Colonic mucosa (tissue), 4 donors: ENCODE results near the gene TOR1AIP1. TPM values are rescaled to one million over a fixed set of nuclear protein-coding genes. Genes with fewer than 3 reads are reported as not detected.

Experiments
- DNase-seq: peaks from one replicate; pipeline ENCODE4 v3.0.0-alpha.2; 2020
- H3K27ac ChIP-seq: fragments of 200-600 bp; one replicate; pipeline ENCODE4 v1.8.0; 2021
- H3K27me3 ChIP-seq: fragments of 200-600 bp; one replicate; pipeline ENCODE4 v1.8.0; 2021
- H3K36me3 ChIP-seq: fragments of 200-600 bp; one replicate; pipeline ENCODE4 v1.8.0; 2021
- H3K4me1 ChIP-seq: fragments of 200-600 bp; one replicate; pipeline ENCODE4 v1.8.0; 2021; ENCODE audit warnings: mild to moderate bottlenecking
- H3K4me3 ChIP-seq: fragments of 200-600 bp; one replicate; pipeline ENCODE4 v1.8.0; 2021
- H3K9ac ChIP-seq, 2 donors: one replicate each; pipeline ENCODE4 v1.7.0; 2013; ENCODE audit warnings: control low read depth in 2 of 2, low read depth in 2 of 2, low read length in 2 of 2
- H3K9me3 ChIP-seq: fragments of 200-600 bp; one replicate; pipeline ENCODE4 v1.8.0; 2021
- CTCF ChIP-seq: fragments of 200-600 bp; IDR thresholded peaks from one replicate; pipeline ENCODE4 v1.8.0; 2022; ENCODE audit warnings: antibody characterized with exemption, mild to moderate bottlenecking
- intact Hi-C: fragments of 100-400 bp; cut with DNase I; formaldehyde crosslinking; loops from one replicate; pipeline ENCODE4 v1.14.1; 2022
- total RNA-seq, 2 donors: library from RNA; stranded (reverse); fragmentation: NEBNext Ultra II Directional in 1 of 2; extraction: Animal tissue kit (Norgen Biotek cat#: 25700) in 1 of 2; gene quantifications; one replicate each; pipeline ENCODE4 v1.2.1, GENCODE V29; 2021
- donor health status: healthy.
- donor health status: DM: no; HTN: no; CAD: no.
- donor health status: DM: no; HTN: no; CAD: no.

Gene TOR1AIP1
- total RNA-seq, 2 donors from 2014 or later: 19.3 to 29.7 TPM

- Histone ChIP-seq H3K27me3 (no peaks in the 10 kb centered on the region), H3K36me3 (no peaks in the 10 kb centered on the region), H3K9me3 (no peaks in the 10 kb centered on the region), H3K27ac (no peak overlapping the region), H3K4me1 (no peaks in the 10 kb centered on the region), H3K9ac (no peak overlapping the region), H3K4me3 (no peak overlapping the region)
- intact Hi-C loops: no loop called here
- no peak for TF ChIP-seq CTCF
- DNase-seq: no peak
Measured at GRCh38 chr1:179911812-179912211, 29.7 kb downstream of the TOR1AIP1 start.

GRCh38 chr1:179917601-179918429, 35.7 kb downstream of the TOR1AIP1 start:
- no peak for DNase-seq
- H3K36me3 ChIP-seq: no peaks in the 10 kb centered on the region
- no peaks in the 10 kb centered on the region for H3K27me3 ChIP-seq
- intact Hi-C loops: no loop called here
- H3K4me3 ChIP-seq: no peak overlapping the region
- no peaks in the 10 kb centered on the region for H3K4me1 ChIP-seq
- no peak overlapping the region for H3K9ac ChIP-seq
- TF ChIP-seq CTCF: no peak
- H3K9me3 ChIP-seq: no peaks in the 10 kb centered on the region
- H3K27ac ChIP-seq: no peak overlapping the region

- no peaks in the 10 kb centered on the region for H3K9me3 ChIP-seq
- TF ChIP-seq CTCF: no peak
- no peak overlapping the region for H3K4me3 ChIP-seq
- no peak overlapping the region for H3K9ac ChIP-seq
- no peak for DNase-seq
- intact Hi-C loops: no loop called here
- no peaks in the 10 kb centered on the region for H3K4me1 ChIP-seq
- no peak overlapping the region for H3K27ac ChIP-seq
- H3K27me3 ChIP-seq: no peaks in the 10 kb centered on the region
- H3K36me3 ChIP-seq: no peaks in the 10 kb centered on the region
Measured at GRCh38 chr1:179921472-179921871, 39.4 kb downstream of the TOR1AIP1 start.

DNA sequence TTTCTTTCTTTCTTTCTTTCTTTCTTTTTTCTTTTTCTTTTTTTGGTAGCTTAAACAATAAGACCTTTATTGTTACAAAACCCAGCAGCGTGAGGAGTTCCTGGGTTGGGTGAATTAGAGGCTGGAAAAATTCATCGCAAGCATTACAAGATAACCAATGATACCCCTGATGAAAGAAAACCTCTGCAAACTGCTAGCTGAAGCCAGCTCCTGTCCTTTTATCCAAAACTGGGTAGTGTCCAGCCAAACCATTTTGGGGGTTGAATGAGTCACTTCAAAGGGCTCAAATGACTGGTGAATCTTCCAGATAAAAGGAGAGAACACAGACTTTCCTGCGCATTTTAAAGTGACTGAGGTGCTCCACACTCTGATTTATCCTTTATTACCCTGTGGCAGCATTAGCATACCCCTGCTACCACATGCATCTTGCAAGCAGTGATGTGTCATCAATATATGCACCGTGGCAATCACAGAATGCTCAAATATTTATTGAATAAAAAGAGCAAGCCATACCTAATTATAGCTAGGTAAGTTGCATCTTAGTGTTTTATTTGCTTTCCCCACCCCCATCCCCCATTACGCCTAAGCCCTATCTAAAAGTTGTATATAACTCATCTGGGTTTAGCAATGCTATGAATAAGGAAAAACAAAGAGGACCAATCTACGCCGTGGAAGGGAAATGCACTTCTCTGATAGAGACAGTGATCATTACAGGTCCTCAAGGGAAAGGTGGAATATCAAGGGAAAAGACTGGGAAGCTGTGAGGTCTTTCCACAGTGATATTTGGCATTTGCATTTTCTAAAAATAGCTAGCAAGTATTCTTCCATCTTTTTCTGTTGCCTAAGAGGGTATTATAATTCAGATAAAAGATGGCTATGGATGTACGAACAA, 40.1 kb downstream of the TOR1AIP1 start:
- no peak overlapping the region for H3K4me3 ChIP-seq
- no peak for TF ChIP-seq CTCF
- H3K36me3 ChIP-seq: no peaks in the 10 kb centered on the region

DNA sequence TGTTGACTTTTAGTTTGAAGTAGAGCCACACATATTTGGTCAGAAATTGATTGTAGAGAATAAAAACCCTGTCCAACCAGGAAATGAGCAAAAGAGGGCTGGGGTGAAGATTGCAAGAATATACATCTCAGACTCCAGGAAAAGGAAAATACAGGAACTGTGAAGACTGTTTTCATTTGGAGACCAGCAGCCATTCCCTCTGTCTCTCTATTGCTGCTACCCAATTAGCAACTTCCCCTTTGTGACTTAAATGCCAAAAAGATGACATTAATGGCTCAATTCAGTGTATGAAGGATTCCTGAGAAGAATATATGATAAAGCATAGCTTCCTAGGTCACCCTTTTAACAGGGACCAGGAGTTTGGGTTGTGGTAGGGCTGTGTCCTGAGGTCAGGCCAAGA, 40.9 kb downstream of the TOR1AIP1 start:
- H3K27me3 ChIP-seq: no peaks in the 10 kb centered on the region
- intact Hi-C loops: no loop called here
- TF ChIP-seq CTCF: no peak
- no peaks in the 10 kb centered on the region for H3K36me3 ChIP-seq
- H3K27ac ChIP-seq: no peak overlapping the region
- no peaks in the 10 kb centered on the region for H3K9me3 ChIP-seq
- no peak overlapping the region for H3K4me3 ChIP-seq
- DNase-seq: no peak
- H3K9ac ChIP-seq: no peak overlapping the region
- no peaks in the 10 kb centered on the region for H3K4me1 ChIP-seq

More for the DNA sequence above, 40.1 kb downstream of the TOR1AIP1 start:
- H3K9ac ChIP-seq: no peak overlapping the region
- no peaks in the 10 kb centered on the region for H3K4me1 ChIP-seq
- DNase-seq: no peak
- H3K27ac ChIP-seq: no peak overlapping the region
- no peaks in the 10 kb centered on the region for H3K9me3 ChIP-seq
- intact Hi-C loops: no loop called here
- no peaks in the 10 kb centered on the region for H3K27me3 ChIP-seq
